GM18868 (cell line): ENCODE measurements around the gene KIAA0825.
"Not testable (repeated sequence)": the region's sequence is repeated elsewhere in the genome, so short reads cannot be mapped to it uniquely, and the experiment has no call there.

ENCODE experiments used
- ATAC-seq: cut with Tn5 transposase; IDR thresholded peaks from one replicate; pipeline ENCODE4 v1.9.1; 2021; ENCODE audit warnings: mild to moderate bottlenecking, moderate library complexity; ENCODE audit not compliant: unreplicated experiment

Gene KIAA0825

GRCh38 chr5:94196953-94197352, 421.5 kb downstream of the KIAA0825 start:
- ATAC-seq = no peak

GRCh38 chr5:94192658-94193391, 425.6 kb downstream of the KIAA0825 start:
- peak; percentile 83 for ATAC-seq

DNA sequence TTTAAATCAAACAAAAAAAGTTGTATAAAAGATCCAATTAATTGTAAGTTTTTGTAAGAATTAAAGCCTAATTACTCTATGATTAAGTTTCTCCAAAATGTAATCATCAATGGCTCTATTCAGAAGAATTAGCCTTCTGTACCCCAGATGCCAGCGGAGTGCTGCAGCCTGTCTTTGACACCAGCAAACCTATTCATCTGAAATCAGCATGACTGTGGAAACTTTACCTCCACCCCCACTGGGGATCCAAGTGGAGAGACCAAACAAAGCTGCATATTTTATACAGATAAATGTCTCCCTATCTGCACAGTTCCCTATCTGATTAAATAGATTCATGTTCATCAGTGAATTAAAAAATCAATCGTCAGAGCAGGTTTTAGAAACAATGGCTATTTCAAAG, 426.8 kb downstream of the KIAA0825 start:
- ATAC-seq = no peak

- no peak for ATAC-seq
Observed at GRCh38 chr5:94188725-94189124, 429.7 kb downstream of the KIAA0825 start.

GRCh38 chr5:94184870-94185269, 433.5 kb downstream of the KIAA0825 start:
- no peak for ATAC-seq

DNA sequence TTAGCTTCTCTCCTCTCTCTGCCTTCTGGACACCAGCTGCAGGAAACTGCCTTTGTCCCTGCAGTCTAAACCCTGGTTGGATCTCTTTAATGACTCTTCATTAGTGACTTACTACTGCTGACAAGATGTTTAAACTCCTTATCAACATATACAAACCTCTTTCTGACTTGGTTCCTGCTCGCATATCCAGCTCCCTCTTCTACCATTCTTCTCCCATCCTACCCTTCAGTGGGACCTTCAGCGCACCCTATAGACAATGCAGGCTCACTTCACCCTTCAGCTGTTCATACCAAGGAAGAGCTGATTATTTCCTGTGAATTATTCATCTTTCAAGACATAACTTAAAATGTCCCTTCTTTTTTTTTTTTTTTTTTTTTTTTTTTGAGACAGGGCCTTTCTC, 436.5 kb downstream of the KIAA0825 start:
- peak; percentile 87 for ATAC-seq

DNA sequence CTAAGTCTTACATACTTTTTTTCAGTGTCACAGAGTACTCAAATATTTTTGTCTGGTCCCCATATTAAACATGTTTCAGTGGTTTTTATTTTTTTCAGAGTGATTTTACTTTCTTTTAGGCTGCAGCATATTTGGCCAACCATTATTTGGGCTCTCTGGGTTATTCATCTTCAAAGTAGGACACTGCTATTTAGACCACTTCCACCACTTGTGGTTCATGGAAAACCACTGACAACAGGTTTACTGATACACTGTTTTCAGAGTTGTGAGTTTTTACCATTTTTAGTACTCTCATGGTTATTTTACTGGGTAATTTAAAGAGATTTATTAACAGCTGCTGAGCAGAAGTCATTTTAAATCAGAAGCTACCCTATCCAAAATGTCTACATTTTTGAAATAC, 437.6 kb downstream of the KIAA0825 start:
- ATAC-seq = no peak

DNA sequence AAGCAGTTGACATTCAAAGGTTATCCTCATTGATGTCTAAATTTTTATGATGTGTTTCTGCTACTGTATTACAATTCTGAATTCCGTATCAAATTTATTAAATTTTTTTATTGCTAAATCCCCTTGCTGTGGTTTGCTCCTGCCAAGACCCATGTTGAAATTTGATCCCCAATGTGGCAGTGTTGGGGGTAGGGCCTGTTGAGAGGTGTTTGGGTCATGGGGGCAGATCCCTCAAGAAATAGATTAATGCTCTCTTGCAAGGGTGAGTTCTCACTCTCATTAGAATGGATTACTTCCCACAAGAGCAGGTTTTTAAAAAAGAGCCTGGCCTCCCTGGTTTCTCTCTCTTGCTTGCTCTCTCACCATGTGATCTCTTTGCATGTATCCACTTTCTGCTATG, 442.5 kb downstream of the KIAA0825 start:
- no peak for ATAC-seq

- no peak for ATAC-seq
Observed at GRCh38 chr5:94174748-94175411, 443.5 kb downstream of the KIAA0825 start.

DNA sequence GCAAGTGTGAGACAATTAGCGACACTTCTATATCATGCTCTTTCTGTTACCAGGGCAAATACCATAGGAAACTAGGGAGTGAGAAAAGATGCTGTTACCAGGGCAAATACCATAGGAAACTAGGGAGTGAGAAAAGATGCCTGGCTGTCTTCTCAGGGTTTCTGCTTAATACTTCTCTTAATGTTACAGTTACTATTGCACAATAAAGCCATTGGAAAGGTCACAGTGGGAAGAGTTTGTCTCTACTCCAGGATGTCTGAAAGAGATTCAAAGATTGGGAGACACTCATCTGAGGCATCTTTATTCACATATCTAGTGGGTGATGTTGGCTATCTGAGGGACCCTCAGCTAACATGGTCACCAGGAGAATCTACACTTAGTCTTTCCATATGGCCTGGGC, 445.3 kb downstream of the KIAA0825 start:
- no peak for ATAC-seq

DNA sequence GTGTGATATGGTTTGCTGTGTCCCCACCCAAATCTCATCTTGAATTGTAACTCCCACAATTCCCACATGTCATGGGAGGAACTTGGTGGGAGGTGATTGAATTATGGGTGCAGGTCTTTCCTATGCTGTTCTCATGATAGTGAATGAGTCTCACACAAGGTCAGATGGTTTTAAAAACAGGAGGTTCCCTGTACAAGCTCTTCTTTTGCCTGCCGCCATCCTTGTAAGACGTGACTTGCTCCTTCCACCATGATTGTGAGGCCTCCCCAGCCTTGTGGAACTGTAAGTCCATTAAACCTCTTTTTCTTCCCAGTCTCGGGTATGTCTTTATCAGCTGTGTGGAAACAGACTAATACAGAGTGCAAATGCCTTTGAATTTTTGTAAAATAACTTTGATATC, 447.3 kb downstream of the KIAA0825 start:
- ATAC-seq = not testable (repeated sequence)

DNA sequence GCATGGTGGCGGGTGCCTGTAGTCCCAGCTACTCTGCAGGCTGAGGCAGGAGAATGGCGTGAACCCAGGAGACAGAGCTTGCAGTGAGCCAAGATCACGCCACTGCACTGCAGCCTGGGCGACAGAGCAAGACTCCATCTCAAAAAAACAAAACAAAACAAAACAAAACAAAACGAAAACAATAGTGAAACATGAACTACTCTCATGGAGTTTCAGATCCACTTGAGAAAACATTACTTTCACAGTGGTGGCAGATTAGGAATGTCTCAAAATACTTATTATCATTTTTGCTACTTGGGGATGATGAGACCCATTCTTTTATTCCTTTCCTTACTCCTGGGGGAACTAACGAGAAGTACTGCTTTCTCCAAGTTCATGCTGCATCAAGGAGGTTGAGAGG, 448.2 kb downstream of the KIAA0825 start:
- peak; percentile 78 for ATAC-seq

DNA sequence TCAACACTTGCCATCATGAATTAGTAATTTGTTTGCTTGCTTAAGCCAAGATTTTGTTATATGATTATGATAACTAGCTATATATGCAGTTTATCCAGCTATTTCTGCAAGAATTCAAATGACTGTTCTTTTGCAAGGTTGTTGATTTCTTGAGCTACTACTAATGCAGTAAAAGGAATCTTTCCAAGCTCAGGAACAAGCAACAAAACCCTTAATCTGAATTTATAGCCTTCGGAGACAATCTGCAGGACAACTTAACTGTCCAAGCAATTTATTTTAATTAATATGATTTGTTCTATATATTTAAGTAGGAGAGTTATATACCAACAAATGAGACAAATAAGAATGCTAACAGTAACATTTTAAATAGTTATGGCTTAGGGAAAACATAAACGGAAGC, 450.3 kb downstream of the KIAA0825 start:
- ATAC-seq = no peak

DNA sequence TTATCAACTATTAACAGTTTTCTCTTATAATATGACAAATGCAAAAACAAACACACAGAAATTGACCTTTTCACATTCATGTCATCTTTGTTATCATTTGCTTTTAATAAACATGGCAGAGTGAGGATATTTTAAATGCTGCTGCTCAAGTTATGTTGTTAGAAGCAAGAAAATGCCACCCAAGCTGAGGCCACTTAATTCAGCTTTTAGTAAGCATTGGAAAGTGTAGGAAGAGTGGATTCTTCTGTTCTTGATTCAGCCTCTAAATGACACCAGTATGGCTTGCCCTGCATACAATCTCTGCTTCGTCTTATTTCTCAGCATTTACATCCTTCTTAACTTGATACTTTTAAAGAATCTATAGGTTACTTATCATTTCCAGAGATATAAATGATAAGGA, 456.6 kb downstream of the KIAA0825 start:
- no peak for ATAC-seq

- no peak for ATAC-seq
Observed at GRCh38 chr5:94159144-94159543, 459.3 kb downstream of the KIAA0825 start.

DNA sequence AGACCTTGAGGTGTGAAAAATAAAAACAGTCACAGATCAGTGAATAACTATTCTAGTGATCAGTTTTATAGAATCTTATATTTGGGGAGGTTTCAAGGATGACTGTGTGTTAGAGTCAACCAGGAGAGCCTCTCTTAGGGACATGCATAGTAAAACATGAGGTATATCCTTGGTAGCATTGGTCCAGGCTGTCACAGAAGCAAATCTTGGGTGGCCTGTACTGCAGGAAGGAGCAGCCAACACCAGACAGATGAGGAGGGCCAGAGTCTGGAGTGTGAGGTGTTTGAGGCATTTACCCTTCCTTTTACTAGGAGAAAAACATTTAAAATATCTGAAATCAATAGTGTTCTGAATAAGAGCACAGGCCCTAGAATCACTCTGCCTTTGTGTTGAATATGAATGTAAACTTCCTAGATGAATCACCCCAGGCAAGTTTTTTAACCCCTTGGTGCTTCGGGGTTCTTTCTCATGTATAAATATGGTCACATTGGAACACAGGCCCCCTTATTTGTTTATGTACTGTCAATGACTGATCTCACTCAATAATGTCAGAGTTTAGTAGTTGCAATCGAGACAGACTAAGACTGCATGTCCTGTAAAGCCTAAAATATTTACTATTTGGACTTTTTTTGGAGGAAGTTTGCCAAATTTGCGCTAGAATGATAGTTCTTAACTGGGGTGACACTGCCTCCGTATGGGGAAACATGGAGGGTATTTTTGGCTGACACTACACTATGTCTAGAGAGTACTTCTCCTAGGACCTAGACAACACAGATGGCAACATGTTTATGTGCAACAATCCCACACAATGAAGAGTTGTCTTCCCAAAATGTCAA, 460.5 kb downstream of the KIAA0825 start:
- no peak for ATAC-seq

DNA sequence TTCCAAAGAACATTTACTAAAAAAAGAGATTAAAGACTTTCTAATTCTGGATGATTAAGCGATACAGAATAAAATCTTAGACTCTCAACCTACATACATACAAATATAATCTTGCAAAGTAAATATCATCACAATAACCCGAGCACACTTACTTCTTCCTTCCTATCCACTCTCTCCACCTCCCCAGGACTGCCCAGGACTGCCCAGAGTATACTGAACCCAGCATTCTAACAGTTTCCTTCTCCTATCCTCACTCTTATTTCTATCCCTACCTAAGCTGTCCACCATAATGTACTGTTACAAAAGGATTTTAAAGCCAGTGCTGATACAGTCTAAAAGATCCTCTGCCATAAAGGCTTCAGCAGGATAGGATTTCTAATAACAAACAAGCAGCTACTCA, 463.7 kb downstream of the KIAA0825 start:
- ATAC-seq = no peak

- peak; percentile 66 for ATAC-seq
Observed at GRCh38 chr5:94153736-94154450, 464.5 kb downstream of the KIAA0825 start.

- not testable (repeated sequence) for ATAC-seq
Observed at GRCh38 chr5:94143621-94144020, 474.8 kb downstream of the KIAA0825 start.

DNA sequence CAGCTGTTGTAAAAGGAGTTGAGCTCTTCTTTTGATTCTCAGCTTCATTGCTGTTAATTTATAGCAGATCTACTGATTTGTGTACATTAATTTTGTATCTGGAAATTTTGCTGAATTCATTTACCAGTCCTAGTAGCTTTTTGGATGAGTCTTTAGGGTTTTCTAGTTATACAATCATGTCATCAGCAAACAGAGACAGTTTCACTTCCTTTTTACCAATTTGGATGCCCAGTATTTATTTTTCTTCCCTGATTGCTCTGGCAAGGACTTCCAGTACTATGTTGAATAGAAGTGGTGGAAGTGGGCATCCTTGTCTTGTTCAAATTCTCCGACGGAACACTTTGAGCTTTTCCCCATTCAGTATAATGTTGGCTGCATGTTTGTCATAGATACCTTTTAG, 478.1 kb downstream of the KIAA0825 start:
- ATAC-seq = no peak

GRCh38 chr5:94130077-94130476, 488.3 kb downstream of the KIAA0825 start:
- ATAC-seq = no peak
